GM19328 (cell line): ENCODE measurements around the gene AZGP1.
A peak's percentile ranks its signal among the peaks of the same experiment; 100 is the strongest.
"Not testable (repeated sequence)": the region's sequence is repeated elsewhere in the genome, so short reads cannot be mapped to it uniquely, and the experiment has no call there.

ENCODE experiments used
- ATAC-seq: cut with Tn5 transposase; IDR thresholded peaks from one replicate; pipeline ENCODE4 v1.9.1; 2021; ENCODE audit warnings: mild to moderate bottlenecking, moderate library complexity; ENCODE audit not compliant: unreplicated experiment

Gene AZGP1

GRCh38 chr7:99975782-99976521, at the start of gene AZGP1:
Gene AZGP1, minus strand, starts transcription at chr7:99976031. Its CDS starts 11 bp downstream, at chr7:99976020.
- ATAC-seq: no peak

- no peak for ATAC-seq
These were observed 48.3 kb upstream of the AZGP1 start for GRCh38 chr7:100024020-100024619.

- ATAC-seq: no peak
These were observed 47.7 kb upstream of the AZGP1 start for GRCh38 chr7:100023526-100023925.

GRCh38 chr7:100022621-100023020, 46.8 kb upstream of the AZGP1 start:
- ATAC-seq: no peak

GRCh38 chr7:100021297-100021696, 45.5 kb upstream of the AZGP1 start:
- ATAC-seq: no peak

- no peak for ATAC-seq
These were observed 44.1 kb upstream of the AZGP1 start for GRCh38 chr7:100019908-100020307.

- ATAC-seq: no peak
These were observed 42.0 kb upstream of the AZGP1 start for GRCh38 chr7:100017875-100018274.

GRCh38 chr7:100017300-100017699, 41.5 kb upstream of the AZGP1 start:
- ATAC-seq: no peak

- ATAC-seq: no peak
These were observed 40.5 kb upstream of the AZGP1 start for GRCh38 chr7:100016215-100016901.

GRCh38 chr7:100015232-100016214, 39.7 kb upstream of the AZGP1 start, which contains the start of gene ZKSCAN1:
Gene ZKSCAN1, plus strand, starts transcription at chr7:100015596. Its CDS starts 7,911 bp downstream, at chr7:100023507.
- peak; percentile 93 for ATAC-seq

GRCh38 chr7:100013328-100013676, 37.5 kb upstream of the AZGP1 start:
- ATAC-seq: no peak

GRCh38 chr7:100012385-100013327, 36.8 kb upstream of the AZGP1 start:
- ATAC-seq: not testable (repeated sequence)

GRCh38 chr7:100011516-100011915, 35.7 kb upstream of the AZGP1 start:
- ATAC-seq: no peak

- ATAC-seq: no peak
These were observed 35.1 kb upstream of the AZGP1 start for GRCh38 chr7:100010901-100011300.

GRCh38 chr7:100009952-100010351, 34.1 kb upstream of the AZGP1 start:
- not testable (repeated sequence) for ATAC-seq

GRCh38 chr7:100008525-100008924, 32.7 kb upstream of the AZGP1 start:
- ATAC-seq: no peak

GRCh38 chr7:100007887-100008286, 32.1 kb upstream of the AZGP1 start:
- no peak for ATAC-seq

- no peak for ATAC-seq
These were observed 28.2 kb upstream of the AZGP1 start for GRCh38 chr7:100003711-100004661.

- ATAC-seq: no peak
These were observed 24.4 kb upstream of the AZGP1 start for GRCh38 chr7:100000239-100000638.
